MM.1S (cell line): Measurements from ENCODE around the gene RNF214.

Experiments used
- EZH2 ChIP-seq: fragments of 300-600 bp; sonication (generic); optimal IDR thresholded peaks from 2 replicates; pipeline ENCODE3; 2017; ENCODE audit warnings: low read depth, mild to moderate bottlenecking, antibody characterized with exemption, low read length, mixed read lengths
- TF ChIP-seq, protein P1 (sequence below): fragments of 300-600 bp; sonication (generic); IDR thresholded peaks from 2 replicates; pipeline ENCODE4 v1.5.1; 2016; ENCODE audit warnings: antibody characterized with exemption, low read length, mixed read lengths

DNA sequence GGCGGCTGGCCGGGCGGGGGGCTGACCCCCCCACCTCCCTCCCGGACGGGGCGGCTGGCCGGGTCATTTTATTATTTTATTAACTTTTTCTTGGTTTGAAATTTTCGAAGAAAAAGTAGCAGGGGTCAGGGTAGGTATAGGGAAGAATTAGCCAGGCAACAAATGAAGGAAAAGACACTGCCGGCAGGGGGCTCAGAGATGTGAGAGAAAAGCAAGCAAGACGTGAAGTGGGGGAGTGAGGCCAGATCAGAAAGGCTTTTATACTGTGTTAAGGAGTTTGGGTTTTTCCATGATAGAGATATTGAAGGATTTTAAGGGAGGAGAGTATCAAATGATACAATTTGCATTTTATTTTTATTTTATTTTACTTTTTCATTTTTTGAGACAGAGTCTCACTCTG, 19.0 kb downstream of the RNF214 start:
- TF ChIP-seq, protein P1, sequence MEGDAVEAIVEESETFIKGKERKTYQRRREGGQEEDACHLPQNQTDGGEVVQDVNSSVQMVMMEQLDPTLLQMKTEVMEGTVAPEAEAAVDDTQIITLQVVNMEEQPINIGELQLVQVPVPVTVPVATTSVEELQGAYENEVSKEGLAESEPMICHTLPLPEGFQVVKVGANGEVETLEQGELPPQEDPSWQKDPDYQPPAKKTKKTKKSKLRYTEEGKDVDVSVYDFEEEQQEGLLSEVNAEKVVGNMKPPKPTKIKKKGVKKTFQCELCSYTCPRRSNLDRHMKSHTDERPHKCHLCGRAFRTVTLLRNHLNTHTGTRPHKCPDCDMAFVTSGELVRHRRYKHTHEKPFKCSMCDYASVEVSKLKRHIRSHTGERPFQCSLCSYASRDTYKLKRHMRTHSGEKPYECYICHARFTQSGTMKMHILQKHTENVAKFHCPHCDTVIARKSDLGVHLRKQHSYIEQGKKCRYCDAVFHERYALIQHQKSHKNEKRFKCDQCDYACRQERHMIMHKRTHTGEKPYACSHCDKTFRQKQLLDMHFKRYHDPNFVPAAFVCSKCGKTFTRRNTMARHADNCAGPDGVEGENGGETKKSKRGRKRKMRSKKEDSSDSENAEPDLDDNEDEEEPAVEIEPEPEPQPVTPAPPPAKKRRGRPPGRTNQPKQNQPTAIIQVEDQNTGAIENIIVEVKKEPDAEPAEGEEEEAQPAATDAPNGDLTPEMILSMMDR = no peak
- no peak for TF ChIP-seq EZH2
